ENCODE results near the gene MC1R. TPM values are rescaled to one million over a fixed set of nuclear protein-coding genes. Genes with fewer than 3 reads are reported as not detected.

The MC1R gene
- total RNA-seq, 1 experiment from 2014 or later: 12.2 TPM

GRCh38 chr16:89890200-89890599 lies 28.5 kb upstream of the MC1R start:
- H3K4me3 ChIP-seq (replicated peaks in 1 of 2; ENCODE audit: low read depth in 1 of 2, low read length in 2 of 2): no peak overlapping the region

More at GRCh38 chr16:89890200-89890599, 28.5 kb upstream of the MC1R start:
- Histone ChIP-seq H4K20me1 (ENCODE audit: insufficient read depth) (no peaks in the 10 kb centered on the region), H3K27ac (ENCODE audit: low read depth, low read length) (no peak overlapping the region), H3K4me2 (ENCODE audit: low read length) (no peak overlapping the region), H3K9me3 (ENCODE audit: control insufficient read depth in 1 of 2, insufficient read depth in 1 of 2, low read depth in 1 of 2, low read length in 2 of 2) (no peaks in the 10 kb centered on the region), H3K9ac (ENCODE audit: low read length) (no peak overlapping the region), H3K36me3 (ENCODE audit: control insufficient read depth in 1 of 2, insufficient read depth in 2 of 2, low read length in 2 of 2) (peaks cover 58 to 71% of the 10 kb centered on the region in 2 experiments), H3K9me2 (ENCODE audit: insufficient read depth) (no peaks in the 10 kb centered on the region), H2AFZ (ENCODE audit: low read depth, low read length, poor library complexity, severe bottlenecking) (no peak overlapping the region), H3K79me2 (ENCODE audit: insufficient read depth, low read length) (peaks cover 24% of the 10 kb centered on the region; the same call in 1 of the 2 replicates), H3K4me1 (ENCODE audit: control insufficient read depth in 1 of 2, insufficient read depth in 2 of 2, low read length in 2 of 2) (no peaks in the 10 kb centered on the region), H3K27me3 (ENCODE audit: insufficient read depth, low read length) (no peaks in the 10 kb centered on the region)
- ChIA-PET POLR2A (no interaction called here), RAD21 (ENCODE audit: low non-redundant PET in 1 of 2, low total read pairs in 2 of 2, uncharacterized antibody in 2 of 2, unreplicated experiment in 2 of 2) (no interaction called here), CTCF (no interaction called here)
- no TSS peak for BruUV-seq (replicated peaks)
- ATAC-seq (no peak), DNase-seq (ENCODE audit: low read depth, low spot score) (no peak)
- TF ChIP-seq REST (IDR thresholded peaks at IDR 0.05; ENCODE audit: low read depth) (no peak), ZNF274 (IDR thresholded peaks at IDR 0.05; ENCODE audit: low read depth, low read length) (no peak), EGR1 (IDR thresholded peaks at IDR 0.05; ENCODE audit: low read depth) (no peak), CBX3 (IDR thresholded peaks at IDR 0.05; ENCODE audit: low read depth) (no peak), POLR2A (IDR thresholded peaks at IDR 0.05; ENCODE audit: borderline replicate concordance, extremely low read depth, insufficient read depth, insufficient read length) (no peak), FOSL1 (IDR thresholded peaks at IDR 0.05; ENCODE audit: low read depth) (no peak)
- TF ChIP-seq, protein P1, sequence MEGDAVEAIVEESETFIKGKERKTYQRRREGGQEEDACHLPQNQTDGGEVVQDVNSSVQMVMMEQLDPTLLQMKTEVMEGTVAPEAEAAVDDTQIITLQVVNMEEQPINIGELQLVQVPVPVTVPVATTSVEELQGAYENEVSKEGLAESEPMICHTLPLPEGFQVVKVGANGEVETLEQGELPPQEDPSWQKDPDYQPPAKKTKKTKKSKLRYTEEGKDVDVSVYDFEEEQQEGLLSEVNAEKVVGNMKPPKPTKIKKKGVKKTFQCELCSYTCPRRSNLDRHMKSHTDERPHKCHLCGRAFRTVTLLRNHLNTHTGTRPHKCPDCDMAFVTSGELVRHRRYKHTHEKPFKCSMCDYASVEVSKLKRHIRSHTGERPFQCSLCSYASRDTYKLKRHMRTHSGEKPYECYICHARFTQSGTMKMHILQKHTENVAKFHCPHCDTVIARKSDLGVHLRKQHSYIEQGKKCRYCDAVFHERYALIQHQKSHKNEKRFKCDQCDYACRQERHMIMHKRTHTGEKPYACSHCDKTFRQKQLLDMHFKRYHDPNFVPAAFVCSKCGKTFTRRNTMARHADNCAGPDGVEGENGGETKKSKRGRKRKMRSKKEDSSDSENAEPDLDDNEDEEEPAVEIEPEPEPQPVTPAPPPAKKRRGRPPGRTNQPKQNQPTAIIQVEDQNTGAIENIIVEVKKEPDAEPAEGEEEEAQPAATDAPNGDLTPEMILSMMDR (IDR thresholded peaks at IDR 0.05 in 2 of 3, conservative IDR thresholded peaks at IDR 0.05 in 1 of 3; ENCODE audit: borderline replicate concordance in 1 of 3, insufficient read depth in 1 of 3, low read depth in 2 of 3, low read length in 2 of 3): no peak
- intact Hi-C loops (cut with micrococcal nuclease): no loop called here
